ENCODE measurements around the gene ETV3. TPM values are rescaled to one million over a fixed set of nuclear protein-coding genes. Genes with fewer than 3 reads are reported as not detected.

Gene ETV3
- polyA plus RNA-seq, 3 donors, result 4.8 to 62.3 (median 6.3) TPM

DNA sequence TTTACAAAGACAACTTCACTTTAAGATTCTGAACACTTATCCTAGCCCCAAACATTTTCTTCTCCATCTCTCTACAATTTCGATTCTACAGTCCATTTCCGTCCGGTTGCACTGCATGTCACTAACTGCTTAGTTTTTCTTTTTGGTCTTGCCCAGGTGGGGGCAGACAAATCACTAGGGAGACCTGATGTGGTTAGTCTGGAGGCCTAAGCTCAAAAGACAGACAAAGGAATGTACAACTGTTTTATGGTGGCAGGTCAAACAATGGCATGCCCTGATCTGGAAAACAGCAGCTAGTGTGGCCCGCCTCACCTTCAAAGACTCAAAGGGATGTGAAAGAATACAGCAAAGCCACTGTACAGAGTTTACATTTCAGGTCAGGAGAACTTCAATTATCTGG is 3.8 kb downstream of the ETV3 start:
- Histone ChIP-seq H3K9me3 (replicated peaks in 1 of 2; ENCODE audit: control insufficient read depth in 1 of 2, insufficient read depth in 1 of 2, low read length in 2 of 2) (no peaks in the 10 kb centered on the region), H3K4me2 (replicated peaks; ENCODE audit: extremely low read depth, low read length, poor library complexity, severe bottlenecking) (no peak overlapping the region), H3K27me3 (ENCODE audit: control insufficient read depth in 2 of 2, insufficient read depth in 2 of 2, low read length in 2 of 2) (no peaks in the 10 kb centered on the region), H2AFZ (ENCODE audit: insufficient read depth, low read depth, low read length, poor library complexity, severe bottlenecking) (no peak overlapping the region), H3K4me3 (replicated peaks in 1 of 3; ENCODE audit: low read depth in 2 of 3, low read length in 3 of 3) (no peak overlapping the region), H3K27ac (ENCODE audit: low read depth in 1 of 2, low read length in 2 of 2) (no peak overlapping the region), H3K36me3 (replicated peaks in 1 of 2; ENCODE audit: control insufficient read depth in 1 of 2, insufficient read depth in 2 of 2, low read length in 2 of 2) (peaks cover 63 to 69% of the 10 kb centered on the region in 2 donors), H3K4me1 (ENCODE audit: control insufficient read depth in 1 of 2, insufficient read depth in 2 of 2, low read length in 2 of 2) (peaks cover 22 to 23% of the 10 kb centered on the region in 2 donors), H3K79me2 (ENCODE audit: insufficient read depth, low read length) (peaks cover 37% of the 10 kb centered on the region), H4K20me1 (ENCODE audit: insufficient read depth, low read length) (peaks cover 86% of the 10 kb centered on the region), H3K9ac (ENCODE audit: insufficient read depth, low read length, poor library complexity, severe bottlenecking) (no peak overlapping the region)
- Mint-ChIP-seq H3K27me3 (ENCODE audit: low read depth in 3 of 3) (peaks cover 0 to 3% (median 0%) of the 10 kb centered on the region in 3 donors), H3K36me3 (peaks cover 66 to 72% of the 10 kb centered on the region in 2 donors), H3K9me3 (no peaks in the 10 kb centered on the region), H3K27ac (peak overlapping the region in 1 of 7 donors; percentile 48), H3K4me3 (no peak overlapping the region), H3K4me1 (peaks cover 24% of the 10 kb centered on the region)
- intact Hi-C loops (cut with micrococcal nuclease), result no loop called here
- TF ChIP-seq, protein P1, sequence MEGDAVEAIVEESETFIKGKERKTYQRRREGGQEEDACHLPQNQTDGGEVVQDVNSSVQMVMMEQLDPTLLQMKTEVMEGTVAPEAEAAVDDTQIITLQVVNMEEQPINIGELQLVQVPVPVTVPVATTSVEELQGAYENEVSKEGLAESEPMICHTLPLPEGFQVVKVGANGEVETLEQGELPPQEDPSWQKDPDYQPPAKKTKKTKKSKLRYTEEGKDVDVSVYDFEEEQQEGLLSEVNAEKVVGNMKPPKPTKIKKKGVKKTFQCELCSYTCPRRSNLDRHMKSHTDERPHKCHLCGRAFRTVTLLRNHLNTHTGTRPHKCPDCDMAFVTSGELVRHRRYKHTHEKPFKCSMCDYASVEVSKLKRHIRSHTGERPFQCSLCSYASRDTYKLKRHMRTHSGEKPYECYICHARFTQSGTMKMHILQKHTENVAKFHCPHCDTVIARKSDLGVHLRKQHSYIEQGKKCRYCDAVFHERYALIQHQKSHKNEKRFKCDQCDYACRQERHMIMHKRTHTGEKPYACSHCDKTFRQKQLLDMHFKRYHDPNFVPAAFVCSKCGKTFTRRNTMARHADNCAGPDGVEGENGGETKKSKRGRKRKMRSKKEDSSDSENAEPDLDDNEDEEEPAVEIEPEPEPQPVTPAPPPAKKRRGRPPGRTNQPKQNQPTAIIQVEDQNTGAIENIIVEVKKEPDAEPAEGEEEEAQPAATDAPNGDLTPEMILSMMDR (IDR thresholded peaks at IDR 0.05), result no peak
- WGBS (ENCODE audit: insufficient coverage), result 100% methylated on average over 1 of the region's 4 CpGs
- no peak for DNase-seq

DNA sequence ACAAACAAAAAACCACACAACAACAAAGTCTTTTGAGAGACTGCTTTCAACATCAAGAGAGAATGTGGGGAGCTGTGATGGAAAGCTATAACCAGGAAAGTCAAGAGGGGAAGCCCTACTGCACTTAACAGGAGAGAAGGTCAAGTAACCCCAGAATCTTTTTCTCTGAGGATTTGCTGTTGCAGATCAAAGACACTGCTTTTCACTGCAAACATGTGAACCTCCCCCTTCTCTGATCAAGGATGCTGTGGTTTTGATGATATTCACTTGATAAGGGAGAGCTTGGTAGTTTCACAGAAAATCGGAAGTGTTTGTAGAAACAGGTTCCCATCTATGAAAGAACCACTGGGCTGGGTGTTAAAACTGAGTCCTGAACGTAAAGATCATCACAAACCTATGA is 4.8 kb downstream of the ETV3 start:
- Mint-ChIP-seq H3K27ac (peak overlapping the region in 1 of 7 donors; percentile 1), H3K36me3 (peaks cover 71 to 79% of the 10 kb centered on the region in 2 donors), H3K4me1 (peaks cover 17% of the 10 kb centered on the region), H3K27me3 (ENCODE audit: low read depth in 3 of 3) (no peaks in the 10 kb centered on the region), H3K9me3 (no peaks in the 10 kb centered on the region), H3K4me3 (no peak overlapping the region)
- H4K20me1 ChIP-seq (ENCODE audit: insufficient read depth, low read length), result peaks cover 96% of the 10 kb centered on the region
- H3K9me3 ChIP-seq (replicated peaks in 1 of 2; ENCODE audit: control insufficient read depth in 1 of 2, insufficient read depth in 1 of 2, low read length in 2 of 2), result no peaks in the 10 kb centered on the region
- DNase-seq, result no peak
- H3K4me1 ChIP-seq (ENCODE audit: control insufficient read depth in 1 of 2, insufficient read depth in 2 of 2, low read length in 2 of 2), result peaks cover 15% of the 10 kb centered on the region in 2 donors
- H3K79me2 ChIP-seq (ENCODE audit: insufficient read depth, low read length), result peaks cover 37% of the 10 kb centered on the region
- no peak overlapping the region for H3K27ac ChIP-seq (ENCODE audit: low read depth in 1 of 2, low read length in 2 of 2)
- no peak overlapping the region for H2AFZ ChIP-seq (ENCODE audit: insufficient read depth, low read depth, low read length, poor library complexity, severe bottlenecking)
- TF ChIP-seq, protein P1 (IDR thresholded peaks at IDR 0.05), result no peak
- no peak overlapping the region for H3K9ac ChIP-seq (ENCODE audit: insufficient read depth, low read length, poor library complexity, severe bottlenecking)
- no peaks in the 10 kb centered on the region for H3K27me3 ChIP-seq (ENCODE audit: control insufficient read depth in 2 of 2, insufficient read depth in 2 of 2, low read length in 2 of 2)
- H3K4me3 ChIP-seq (replicated peaks in 1 of 3; ENCODE audit: low read depth in 2 of 3, low read length in 3 of 3), result no peak overlapping the region
- intact Hi-C loops (cut with micrococcal nuclease), result no loop called here
- WGBS (ENCODE audit: insufficient coverage), result no CpG with 5 or more reads among the region's 2 CpGs
- H3K4me2 ChIP-seq (replicated peaks; ENCODE audit: extremely low read depth, low read length, poor library complexity, severe bottlenecking), result no peak overlapping the region
- H3K36me3 ChIP-seq (replicated peaks in 1 of 2; ENCODE audit: control insufficient read depth in 1 of 2, insufficient read depth in 2 of 2, low read length in 2 of 2), result peaks cover 71 to 79% of the 10 kb centered on the region in 2 donors

All from CD14-positive monocyte (primary cell).